GM19438 (cell line): ENCODE data around the gene OR2C1.

Experiments
- ATAC-seq: cut with Tn5 transposase; IDR thresholded peaks from one replicate; pipeline ENCODE4 v1.9.1; 2021; ENCODE audit warnings: low read depth; ENCODE audit not compliant: unreplicated experiment

Gene OR2C1

DNA sequence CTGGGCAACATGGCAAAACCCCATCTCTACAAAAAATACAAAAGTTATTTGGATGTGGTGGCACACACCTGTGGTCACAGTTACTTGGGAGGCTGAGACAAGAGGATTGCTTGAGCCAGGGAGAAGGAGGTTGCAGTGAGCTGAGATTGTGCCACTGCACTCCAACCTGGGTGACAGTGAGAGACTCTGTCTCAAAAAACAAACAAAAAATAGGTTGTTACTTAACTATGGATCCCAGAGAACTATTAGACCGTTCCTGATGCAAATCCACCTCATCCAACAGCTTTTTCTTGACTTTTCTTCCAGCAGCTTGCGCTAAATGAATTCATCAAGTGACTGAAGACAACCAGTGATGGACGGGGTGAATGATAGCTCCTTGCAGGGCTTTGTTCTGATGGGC, at the start of gene OR2C1:
OR2C1 (plus strand) TSS at position 301 of the 400 bp plus-strand sequence; CDS start at position 353, 52 bp downstream.
- ATAC-seq: no peak

GRCh38 chr16:3306078-3306477, 49.6 kb upstream of the OR2C1 start:
- no peak for ATAC-seq

DNA sequence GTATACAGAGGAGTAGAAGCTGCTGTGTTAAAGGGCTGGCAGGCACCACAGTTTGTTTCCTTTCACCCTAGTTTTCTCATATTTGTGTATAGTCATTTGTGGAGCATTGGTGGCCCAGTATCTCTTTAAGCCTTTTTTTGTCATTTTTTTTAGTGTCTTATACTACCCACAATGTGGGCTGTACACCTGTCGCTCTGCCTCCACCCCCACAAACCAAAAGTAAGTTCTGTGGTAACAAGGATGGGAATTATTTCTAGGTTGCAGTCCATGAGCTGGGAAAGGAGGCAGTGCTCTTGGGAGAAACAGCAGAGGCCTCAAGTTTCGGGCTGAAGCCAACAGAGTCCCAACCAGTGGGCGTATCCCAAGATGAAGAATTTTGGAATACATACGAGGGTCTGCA, 44.2 kb upstream of the OR2C1 start:
- ATAC-seq: no peak

DNA sequence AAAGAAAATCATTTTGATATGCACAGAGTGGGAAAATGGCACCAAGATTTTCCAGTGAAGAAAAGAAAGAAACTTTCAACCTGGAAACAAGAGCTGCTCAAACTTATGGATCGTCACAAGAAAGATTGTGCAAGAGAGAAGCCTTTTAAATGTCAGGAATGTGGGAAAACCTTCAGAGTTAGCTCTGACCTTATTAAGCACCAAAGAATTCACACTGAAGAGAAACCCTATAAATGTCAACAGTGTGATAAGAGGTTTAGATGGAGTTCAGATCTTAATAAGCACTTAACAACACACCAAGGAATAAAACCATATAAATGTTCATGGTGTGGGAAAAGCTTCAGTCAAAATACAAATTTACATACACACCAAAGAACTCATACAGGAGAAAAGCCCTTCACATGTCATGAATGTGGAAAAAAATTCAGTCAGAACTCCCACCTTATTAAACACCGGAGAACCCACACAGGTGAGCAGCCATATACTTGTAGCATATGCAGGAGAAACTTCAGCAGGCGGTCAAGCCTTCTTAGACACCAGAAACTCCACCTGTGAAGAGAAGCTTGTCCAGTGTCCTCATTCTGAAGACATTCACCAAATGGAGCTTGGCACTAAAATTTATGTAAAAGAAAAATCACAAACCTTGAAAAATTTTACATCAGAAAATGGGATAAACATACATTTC, 38.2 kb upstream of the OR2C1 start:
- ATAC-seq: no peak

- no peak for ATAC-seq
Measured at GRCh38 chr16:3321816-3322215, 33.9 kb upstream of the OR2C1 start.

DNA sequence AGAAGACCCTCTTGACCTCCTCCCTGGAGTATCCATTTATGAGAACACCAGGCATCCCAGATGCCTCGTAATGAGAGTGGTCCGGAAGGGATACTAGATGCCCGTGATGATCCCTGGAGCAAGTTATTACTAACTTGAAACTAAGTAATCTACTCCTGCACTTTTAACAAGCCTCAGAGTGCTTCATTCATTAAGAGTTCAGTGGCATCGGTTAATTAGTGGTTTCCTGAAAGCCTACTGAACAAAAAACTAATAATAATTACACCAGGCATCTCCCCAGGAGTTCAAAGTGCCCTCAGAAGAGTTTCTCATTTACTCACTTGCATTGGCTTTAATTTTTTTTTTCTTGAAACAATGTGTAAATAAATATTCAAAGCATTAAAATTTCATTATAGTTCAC, 28.2 kb upstream of the OR2C1 start:
- no peak for ATAC-seq

- ATAC-seq: no peak
Measured at GRCh38 chr16:3328104-3328503, 27.6 kb upstream of the OR2C1 start.

DNA sequence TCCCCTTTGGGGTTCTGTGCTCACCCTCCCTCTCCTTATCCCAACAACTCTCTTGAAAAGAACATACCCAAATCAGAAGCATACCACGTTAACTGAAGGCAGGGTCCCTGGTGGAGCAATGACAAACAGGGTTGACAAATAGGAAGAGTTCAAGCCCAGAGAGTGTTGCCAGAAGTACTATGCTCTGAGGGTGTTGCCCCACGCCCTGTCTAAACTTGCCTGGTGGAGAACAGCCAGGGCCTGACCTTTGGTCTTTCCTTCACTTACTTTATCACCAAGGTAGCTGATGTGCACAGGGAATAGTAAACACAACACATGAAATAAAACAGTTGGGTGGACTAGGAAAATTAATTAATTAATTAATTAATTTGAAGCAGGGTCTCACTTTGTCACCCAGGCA, 27.0 kb upstream of the OR2C1 start:
- no peak for ATAC-seq

DNA sequence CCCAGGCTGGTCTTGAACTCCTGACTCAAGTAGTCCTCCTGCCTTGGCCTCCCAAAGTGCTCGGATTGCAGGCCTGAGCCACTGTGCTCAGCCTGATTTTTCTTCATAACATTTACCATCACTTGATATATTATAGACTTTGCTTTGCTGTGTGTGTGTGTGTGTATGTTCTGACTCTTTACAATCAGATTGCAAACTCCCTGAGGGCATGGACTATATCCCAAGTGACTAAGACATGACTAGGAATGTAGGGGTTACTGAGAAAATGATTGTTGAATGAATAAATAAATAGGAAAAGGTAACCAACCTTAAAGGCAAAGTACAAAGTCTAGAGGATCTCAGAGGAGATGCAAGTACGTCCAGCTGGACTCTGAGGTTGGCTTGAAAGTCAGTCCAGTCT, 9.6 kb upstream of the OR2C1 start:
- ATAC-seq: no peak

- no peak for ATAC-seq
Measured at GRCh38 chr16:3347586-3347985, 8.1 kb upstream of the OR2C1 start.

DNA sequence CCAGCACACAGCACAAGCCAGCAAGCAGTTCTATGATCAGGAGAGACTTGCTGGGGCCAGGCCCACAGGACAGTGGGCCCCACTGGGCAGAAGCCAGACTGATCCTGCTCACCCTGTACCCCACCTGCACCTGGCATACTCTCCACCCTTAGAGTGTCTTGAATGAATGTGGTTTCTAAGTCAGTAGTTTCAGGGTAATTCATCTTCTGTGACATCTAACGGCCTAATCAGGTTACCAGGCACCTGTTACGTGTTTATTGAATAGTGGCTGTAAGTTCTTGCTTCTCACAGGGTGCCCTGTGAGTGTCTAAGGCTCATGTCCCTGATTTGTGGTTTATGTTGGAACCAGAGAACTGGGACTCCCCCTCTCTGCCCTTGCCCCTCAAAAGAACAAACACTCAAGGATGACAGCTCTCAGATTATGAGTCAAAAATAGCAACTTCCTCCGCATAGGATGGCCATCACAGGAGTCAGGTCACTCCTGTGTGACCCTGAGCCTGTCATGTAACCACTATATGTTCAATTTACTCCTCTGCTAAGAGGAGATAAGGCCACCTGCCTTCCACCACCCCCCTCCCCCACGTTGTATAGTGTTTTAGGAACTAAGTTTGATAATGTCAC, 7.0 kb upstream of the OR2C1 start:
- no peak for ATAC-seq

DNA sequence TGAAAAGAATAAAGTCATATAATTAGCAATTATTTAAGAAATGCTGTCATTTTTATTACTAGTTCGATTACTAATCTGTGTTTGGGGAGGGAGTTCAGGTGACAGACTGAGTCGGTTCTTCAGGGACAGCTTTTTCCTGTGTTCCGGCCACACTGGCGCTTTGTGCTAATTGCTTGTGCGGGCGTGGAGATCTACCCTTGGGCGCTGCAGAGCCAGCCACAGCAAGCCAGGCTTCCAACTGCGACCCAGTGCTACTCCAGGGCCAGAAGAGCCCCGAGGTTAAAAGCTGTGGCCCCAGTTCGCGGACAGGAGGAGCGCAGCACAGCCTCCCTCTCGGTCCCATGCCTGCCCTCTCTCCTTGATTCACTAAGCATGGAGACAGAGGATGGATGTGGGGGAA, 6.5 kb upstream of the OR2C1 start:
- no peak for ATAC-seq

GRCh38 chr16:3356118-3356517, 429 bp downstream of the OR2C1 start:
- no peak for ATAC-seq

- no peak for ATAC-seq
Measured at GRCh38 chr16:3358871-3359270, 3.2 kb downstream of the OR2C1 start.

DNA sequence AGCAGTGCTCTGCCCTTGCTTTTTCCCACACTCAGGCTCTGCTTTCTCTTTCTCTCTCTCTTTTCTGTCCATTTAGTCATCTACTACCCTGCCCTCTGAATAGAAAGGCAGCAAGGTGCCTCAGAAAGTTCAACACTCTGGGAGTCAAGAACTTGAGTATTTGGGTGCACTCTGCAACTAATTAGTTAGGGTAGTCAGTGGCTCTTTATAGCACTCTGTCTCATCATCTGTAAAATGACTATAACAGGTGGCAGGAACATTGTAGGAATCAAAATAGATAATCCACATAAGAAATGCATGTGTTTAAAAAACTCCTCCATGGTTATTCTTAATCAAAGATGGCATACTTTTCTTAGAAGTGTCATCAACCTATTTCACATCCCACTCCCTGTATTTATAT, 7.2 kb downstream of the OR2C1 start:
- no peak for ATAC-seq

DNA sequence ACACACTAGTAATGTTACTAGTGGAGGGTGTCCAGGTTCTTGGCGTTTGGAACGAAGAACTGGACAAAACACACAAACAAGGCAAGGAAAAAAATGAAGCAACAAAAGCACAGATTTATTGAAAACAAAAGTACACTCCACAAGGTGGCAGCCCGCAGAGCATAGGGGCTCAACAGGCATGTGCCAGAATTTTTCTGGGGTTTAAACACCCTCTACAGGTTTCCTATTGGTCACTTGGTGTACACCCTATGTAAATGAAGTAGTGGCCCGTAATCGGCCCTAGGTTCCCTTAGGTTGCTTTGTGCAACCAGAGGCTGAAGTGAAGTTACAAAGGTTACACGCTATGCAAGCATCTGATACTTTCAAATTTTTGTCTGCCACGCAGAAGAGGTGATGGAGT, 8.1 kb downstream of the OR2C1 start:
- no peak for ATAC-seq

DNA sequence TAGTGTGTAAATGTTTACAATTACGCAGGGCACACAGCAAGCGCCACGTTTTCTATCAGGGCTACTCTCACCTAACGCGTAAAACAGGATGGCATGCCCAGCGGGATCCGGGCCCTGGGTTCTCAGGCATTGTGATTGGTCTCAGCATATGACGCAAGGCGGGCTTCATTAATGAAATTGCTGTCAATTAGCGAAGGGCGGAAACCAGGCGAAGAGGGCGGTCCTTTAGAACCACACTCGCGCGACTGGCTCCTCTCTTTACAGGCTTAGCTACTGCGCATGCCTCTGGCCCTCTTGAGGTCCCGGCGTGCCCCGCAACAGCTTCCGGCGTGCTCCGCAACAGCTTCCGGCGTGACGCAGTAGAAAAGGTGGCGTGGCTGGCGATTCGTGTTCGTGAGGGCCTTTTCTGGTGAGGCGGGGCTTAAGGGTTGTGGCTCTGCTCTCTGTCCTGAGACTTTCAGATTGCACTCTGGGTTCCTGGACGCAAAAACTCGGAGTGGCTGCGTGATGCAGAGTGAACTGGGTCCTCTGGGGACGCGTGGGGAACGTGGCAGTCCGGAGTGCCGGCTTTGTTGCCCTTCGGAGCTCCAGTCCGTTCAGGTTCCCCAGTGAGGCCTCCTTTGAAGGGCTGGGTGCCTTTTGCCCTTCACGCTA, 9.2 kb downstream of the OR2C1 start:
- no peak for ATAC-seq

GRCh38 chr16:3369073-3369472, 13.4 kb downstream of the OR2C1 start:
- ATAC-seq: no peak

- no peak for ATAC-seq
Measured at GRCh38 chr16:3375680-3376079, 20.0 kb downstream of the OR2C1 start.

GRCh38 chr16:3377917-3378316, 22.2 kb downstream of the OR2C1 start:
- no peak for ATAC-seq

DNA sequence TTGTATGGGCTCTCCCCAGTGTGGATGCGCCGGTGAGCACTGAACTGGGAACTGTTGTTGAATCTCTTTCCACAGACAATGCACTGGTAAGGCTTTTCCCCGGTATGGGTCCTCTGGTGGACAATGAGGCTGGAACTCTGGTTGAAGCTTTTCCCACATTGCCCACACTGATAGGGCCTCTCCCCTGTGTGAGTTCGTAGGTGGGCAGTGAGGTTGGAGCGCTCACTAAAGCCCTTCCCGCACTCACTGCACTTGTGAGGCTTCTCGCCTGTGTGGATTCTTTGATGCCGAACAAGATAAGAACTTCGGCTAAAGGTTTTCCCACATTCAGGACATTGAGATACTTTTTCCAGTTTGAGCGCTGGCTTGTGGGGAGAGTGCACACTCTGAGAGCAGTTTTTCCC, 27.4 kb downstream of the OR2C1 start:
- no peak for ATAC-seq

DNA sequence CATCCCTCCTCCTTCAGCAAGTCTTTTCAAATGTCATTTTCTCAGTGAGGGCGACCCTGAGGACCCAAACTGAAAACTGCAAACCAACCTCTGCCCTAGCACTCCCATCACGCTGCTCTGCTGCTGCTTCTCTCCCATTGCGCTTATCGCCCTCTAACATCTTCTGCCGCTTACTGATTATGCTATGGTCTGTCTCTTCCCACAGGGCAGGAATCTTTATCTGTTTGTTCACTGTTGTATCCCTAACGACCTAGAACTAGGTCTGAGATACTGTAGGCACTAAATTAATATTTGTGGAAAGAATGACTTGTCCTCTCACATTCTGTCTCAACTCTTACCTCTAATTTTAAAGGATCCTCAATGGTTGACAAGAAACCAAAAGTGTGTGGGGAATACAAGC, 32.6 kb downstream of the OR2C1 start:
- ATAC-seq: no peak
